OCI-LY3 (cell line): ENCODE results near the gene TEKT1.
"Not testable (repeated sequence)": the region's sequence is repeated elsewhere in the genome, so short reads cannot be mapped to it uniquely, and the experiment has no call there.

Experiments
- EZH2phosphoT487 ChIP-seq: fragments of 200-600 bp; shearing (Covaris generic); IDR thresholded peaks from 2 replicates; pipeline ENCODE4 v1.6.1; 2018; ENCODE audit warnings: antibody characterized with exemption, mixed run types, low read depth
- TF ChIP-seq, protein P1 (sequence below): fragments of 200-600, 300-600 bp; sonication (generic); IDR thresholded peaks from 2 replicates; pipeline ENCODE4 v1.5.1; 2014; ENCODE audit warnings: antibody characterized with exemption, low read length, low read depth

DNA sequence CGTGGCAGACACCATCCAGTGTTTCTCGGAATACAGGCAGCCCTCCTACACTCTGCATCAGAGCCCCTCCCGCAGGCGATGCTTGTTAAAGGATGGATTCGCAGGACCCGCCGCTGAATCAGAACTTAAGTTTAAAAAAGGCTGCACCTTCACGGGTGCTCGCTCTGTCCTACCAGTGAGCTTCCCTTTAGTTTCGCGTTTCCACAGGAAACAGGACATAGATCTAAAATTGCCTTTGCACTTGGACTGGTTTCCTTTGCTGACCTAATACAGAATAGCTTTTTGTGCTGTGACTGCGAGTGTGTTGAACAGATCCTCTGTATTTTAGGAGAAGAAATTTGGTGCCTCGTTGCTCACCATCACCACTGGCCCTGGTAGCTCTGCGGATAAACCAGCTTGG lies 10.2 kb upstream of the TEKT1 start:
- TF ChIP-seq, protein P1, sequence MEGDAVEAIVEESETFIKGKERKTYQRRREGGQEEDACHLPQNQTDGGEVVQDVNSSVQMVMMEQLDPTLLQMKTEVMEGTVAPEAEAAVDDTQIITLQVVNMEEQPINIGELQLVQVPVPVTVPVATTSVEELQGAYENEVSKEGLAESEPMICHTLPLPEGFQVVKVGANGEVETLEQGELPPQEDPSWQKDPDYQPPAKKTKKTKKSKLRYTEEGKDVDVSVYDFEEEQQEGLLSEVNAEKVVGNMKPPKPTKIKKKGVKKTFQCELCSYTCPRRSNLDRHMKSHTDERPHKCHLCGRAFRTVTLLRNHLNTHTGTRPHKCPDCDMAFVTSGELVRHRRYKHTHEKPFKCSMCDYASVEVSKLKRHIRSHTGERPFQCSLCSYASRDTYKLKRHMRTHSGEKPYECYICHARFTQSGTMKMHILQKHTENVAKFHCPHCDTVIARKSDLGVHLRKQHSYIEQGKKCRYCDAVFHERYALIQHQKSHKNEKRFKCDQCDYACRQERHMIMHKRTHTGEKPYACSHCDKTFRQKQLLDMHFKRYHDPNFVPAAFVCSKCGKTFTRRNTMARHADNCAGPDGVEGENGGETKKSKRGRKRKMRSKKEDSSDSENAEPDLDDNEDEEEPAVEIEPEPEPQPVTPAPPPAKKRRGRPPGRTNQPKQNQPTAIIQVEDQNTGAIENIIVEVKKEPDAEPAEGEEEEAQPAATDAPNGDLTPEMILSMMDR: not testable (repeated sequence)
- not testable (repeated sequence) for TF ChIP-seq EZH2phosphoT487
